Thyroid gland (tissue), 4 donors: ENCODE data around the gene KLF5. TPM values are rescaled to one million over a fixed set of nuclear protein-coding genes. Genes with fewer than 3 reads are reported as not detected.

Experiments
- DNase-seq, 2 donors: peaks; one replicate each; pipeline ENCODE4 v3.0.0-alpha.2; 2019
- H3K27ac ChIP-seq, 3 donors: fragments of 200-600 bp; sonication (generic); 1 replicate in 2 of 3; 2 replicates in 1 of 3; pipeline ENCODE4 v1.5.1; 2016 to 2019; ENCODE audit warnings: mild to moderate bottlenecking in 1 of 3, moderate library complexity in 1 of 3
- H3K27me3 ChIP-seq: fragments of 200-600 bp; sonication (generic); one replicate; pipeline ENCODE4 v1.5.1; 2019
- H3K36me3 ChIP-seq, 2 donors: fragments of 200-600 bp; sonication (generic); one replicate each; pipeline ENCODE4 v1.5.1; 2016 to 2019
- H3K4me1 ChIP-seq, 2 donors: fragments of 200-600 bp; sonication (generic); one replicate each; pipeline ENCODE4 v1.5.1; 2017 to 2019
- H3K4me3 ChIP-seq, 3 donors: fragments of 200-600 bp; sonication (generic); replicated peaks in 1 of 3; 1 replicate in 2 of 3; 2 replicates in 1 of 3; pipeline ENCODE4 v1.5.1; 2016; ENCODE audit warnings: mild to moderate bottlenecking in 1 of 3
- H3K9me3 ChIP-seq: fragments of 200-600 bp; sonication (generic); one replicate; pipeline ENCODE4 v1.5.1; 2017
- CTCF ChIP-seq, 6 experiments: fragments of 200-600 bp in 3 of 6; fragments of 450-650 bp in 3 of 6; sonication (generic) in 3 of 6; IDR thresholded peaks; one replicate each; pipeline ENCODE4 v1.5.1; 2016 to 2019; ENCODE audit warnings: antibody characterized with exemption in 6 of 6, mild to moderate bottlenecking in 2 of 6, inconsistent platforms in 1 of 6, moderate library complexity in 1 of 6
- POLR2A ChIP-seq, 2 donors: fragments of 450-650 bp; IDR thresholded peaks; one replicate each; pipeline ENCODE4 v1.6.1; 2017; ENCODE audit warnings: antibody characterized with exemption in 2 of 2, mild to moderate bottlenecking in 2 of 2, moderate library complexity in 1 of 2
- WGBS, 2 donors: methylation state at CpG; one replicate each; pipeline ENCODE4 v1.1.5; 2017; 5-methylcytosine and 5-hydroxymethylcytosine counted together
- intact Hi-C: fragments of 100-400 bp; cut with DNase I; formaldehyde crosslinking; loops from one replicate; pipeline ENCODE4 v1.15.1; 2023
- total RNA-seq, 4 donors: library from RNA; depleted of rRNA; stranded (reverse); fragments of >200 nt; gene quantifications; one replicate each; pipeline ENCODE4 v1.2.3, GENCODE V29; 2016

KLF5 gene
- total RNA-seq, 4 donors from 2014 or later = 15.6 to 37.2 (median 23.6) TPM

GRCh38 chr13:73034901-73035300 is 23.9 kb upstream of the KLF5 start:
- no peak for DNase-seq
- Histone ChIP-seq H3K4me3 (no peak overlapping the region), H3K27ac (no peak overlapping the region), H3K27me3 (no peaks in the 10 kb centered on the region), H3K36me3 (no peaks in the 10 kb centered on the region), H3K9me3 (no peaks in the 10 kb centered on the region), H3K4me1 (no peaks in the 10 kb centered on the region)
- intact Hi-C loops = no loop called here
- no peak for TF ChIP-seq CTCF (IDR thresholded peaks at IDR 0.05)
- 87 to 95% methylated on average over 2 of the region's 2 CpGs for WGBS, 2 donors

GRCh38 chr13:73035660-73036059 is 23.1 kb upstream of the KLF5 start:
- Histone ChIP-seq H3K4me3 (no peak overlapping the region), H3K36me3 (no peaks in the 10 kb centered on the region), H3K27me3 (no peaks in the 10 kb centered on the region), H3K9me3 (no peaks in the 10 kb centered on the region), H3K27ac (no peak overlapping the region), H3K4me1 (no peaks in the 10 kb centered on the region)
- WGBS, 2 donors = 47 to 61% methylated on average over 2 of the region's 2 CpGs
- intact Hi-C loops = no loop called here
- no peak for DNase-seq
- TF ChIP-seq POLR2A (IDR thresholded peaks at IDR 0.05) (no peak), CTCF (IDR thresholded peaks at IDR 0.05) (no peak)

- Histone ChIP-seq H3K27me3 (no peaks in the 10 kb centered on the region), H3K9me3 (no peaks in the 10 kb centered on the region), H3K27ac (no peak overlapping the region), H3K36me3 (no peaks in the 10 kb centered on the region), H3K4me1 (no peaks in the 10 kb centered on the region), H3K4me3 (no peak overlapping the region)
- intact Hi-C loops = no loop called here
- 92 to 97% methylated on average over 4 of the region's 4 CpGs for WGBS, 2 donors
- DNase-seq = no peak
- no peak for TF ChIP-seq POLR2A (IDR thresholded peaks at IDR 0.05)
- no peak for TF ChIP-seq CTCF (IDR thresholded peaks at IDR 0.05)
Observed at GRCh38 chr13:73036566-73036965, 22.2 kb upstream of the KLF5 start.

- intact Hi-C loops = no loop called here
- Histone ChIP-seq H3K9me3 (no peaks in the 10 kb centered on the region), H3K36me3 (no peaks in the 10 kb centered on the region), H3K4me3 (no peak overlapping the region), H3K27ac (no peak overlapping the region), H3K4me1 (no peaks in the 10 kb centered on the region), H3K27me3 (no peaks in the 10 kb centered on the region)
- TF ChIP-seq POLR2A (IDR thresholded peaks at IDR 0.05) = no peak
- no peak for TF ChIP-seq CTCF (IDR thresholded peaks at IDR 0.05)
- no peak for DNase-seq
Observed at GRCh38 chr13:73038064-73038463, 20.7 kb upstream of the KLF5 start.

GRCh38 chr13:73039201-73040108 is 19.4 kb upstream of the KLF5 start:
- Histone ChIP-seq H3K36me3 (no peaks in the 10 kb centered on the region), H3K27ac (no peak overlapping the region), H3K4me1 (no peaks in the 10 kb centered on the region), H3K4me3 (no peak overlapping the region), H3K9me3 (no peaks in the 10 kb centered on the region), H3K27me3 (no peaks in the 10 kb centered on the region)
- WGBS, 2 donors = 88 to 94% methylated on average over 2 of the region's 2 CpGs
- intact Hi-C loops = no loop called here
- DNase-seq = no peak
- no peak for TF ChIP-seq POLR2A (IDR thresholded peaks at IDR 0.05)
- no peak for TF ChIP-seq CTCF (IDR thresholded peaks at IDR 0.05)
